Body of pancreas (tissue), 4 donors: ENCODE results near the gene AGMAT. TPM values are rescaled to one million over a fixed set of nuclear protein-coding genes. Genes with fewer than 3 reads are reported as not detected.

Experiments
- ATAC-seq: fragments of 150-250 bp; one replicate; pipeline ENCODE4 v1.9.1; 2016
- DNase-seq, 4 donors: peaks; one replicate each; pipeline ENCODE4 v3.0.0-alpha.2; 2019
- H3K27ac ChIP-seq, 4 donors: fragments of 200-600 bp; sonication (generic); 1 replicate in 3 of 4; 2 replicates in 1 of 4; pipeline versions ENCODE4 v1.5.1 to v1.6.1; 2016 to 2019; ENCODE audit warnings: mild to moderate bottlenecking in 1 of 4, mixed read lengths in 1 of 4, moderate library complexity in 1 of 4
- H3K27me3 ChIP-seq, 2 donors: fragments of 200-600 bp; sonication (generic); one replicate each; pipeline ENCODE4 v1.6.0; 2016; ENCODE audit warnings: mild to moderate bottlenecking in 1 of 2
- H3K36me3 ChIP-seq, 2 donors: fragments of 200-600 bp; sonication (generic); replicated peaks in 1 of 2; 2 replicates each; pipeline ENCODE4 v1.5.1; 2016; ENCODE audit warnings: low read depth in 2 of 2; ENCODE audit not compliant: insufficient read depth in 1 of 2
- H3K4me1 ChIP-seq: fragments of 200-600 bp; sonication (generic); one replicate; pipeline ENCODE4 v1.6.0; 2016
- H3K4me3 ChIP-seq, 2 donors: fragments of 200-600 bp; sonication (generic); 1 replicate in 1 of 2; 2 replicates in 1 of 2; pipeline ENCODE4 v1.5.1; 2016 to 2019
- H3K9me3 ChIP-seq, 3 donors: fragments of 200-600 bp; sonication (generic); 1 replicate in 2 of 3; 2 replicates in 1 of 3; pipeline ENCODE4 v1.5.1; 2016
- POLR2A ChIP-seq, 3 donors: fragments of 450-650 bp; IDR thresholded peaks; one replicate each; pipeline ENCODE4 v1.6.1; 2016; ENCODE audit warnings: antibody characterized with exemption in 3 of 3, mild to moderate bottlenecking in 2 of 3
- WGBS, 2 donors: methylation state at CpG; one replicate each; pipeline ENCODE4 v1.1.5; 2017; 5-methylcytosine and 5-hydroxymethylcytosine counted together
- intact Hi-C: fragments of 100-400 bp; cut with DNase I; formaldehyde crosslinking; loops from one replicate; pipeline ENCODE4 v1.15.1; 2023
- total RNA-seq, 2 donors: library from RNA; depleted of rRNA; stranded (reverse); fragments of >200 nt; gene quantifications; one replicate each; pipeline ENCODE4 v1.1.0, GENCODE V29; 2016
- TF ChIP-seq, protein P1 (sequence below), 7 experiments: fragments of 450-650 bp in 4 of 7; fragments of 200-600 bp in 3 of 7; sonication (generic) in 3 of 7; IDR thresholded peaks; one replicate each; pipeline ENCODE4 v1.5.1; 2016 to 2019; ENCODE audit warnings: antibody characterized with exemption in 7 of 7

Gene AGMAT
- total RNA-seq, 2 donors from 2014 or later = 0.33 to 0.52 TPM

DNA sequence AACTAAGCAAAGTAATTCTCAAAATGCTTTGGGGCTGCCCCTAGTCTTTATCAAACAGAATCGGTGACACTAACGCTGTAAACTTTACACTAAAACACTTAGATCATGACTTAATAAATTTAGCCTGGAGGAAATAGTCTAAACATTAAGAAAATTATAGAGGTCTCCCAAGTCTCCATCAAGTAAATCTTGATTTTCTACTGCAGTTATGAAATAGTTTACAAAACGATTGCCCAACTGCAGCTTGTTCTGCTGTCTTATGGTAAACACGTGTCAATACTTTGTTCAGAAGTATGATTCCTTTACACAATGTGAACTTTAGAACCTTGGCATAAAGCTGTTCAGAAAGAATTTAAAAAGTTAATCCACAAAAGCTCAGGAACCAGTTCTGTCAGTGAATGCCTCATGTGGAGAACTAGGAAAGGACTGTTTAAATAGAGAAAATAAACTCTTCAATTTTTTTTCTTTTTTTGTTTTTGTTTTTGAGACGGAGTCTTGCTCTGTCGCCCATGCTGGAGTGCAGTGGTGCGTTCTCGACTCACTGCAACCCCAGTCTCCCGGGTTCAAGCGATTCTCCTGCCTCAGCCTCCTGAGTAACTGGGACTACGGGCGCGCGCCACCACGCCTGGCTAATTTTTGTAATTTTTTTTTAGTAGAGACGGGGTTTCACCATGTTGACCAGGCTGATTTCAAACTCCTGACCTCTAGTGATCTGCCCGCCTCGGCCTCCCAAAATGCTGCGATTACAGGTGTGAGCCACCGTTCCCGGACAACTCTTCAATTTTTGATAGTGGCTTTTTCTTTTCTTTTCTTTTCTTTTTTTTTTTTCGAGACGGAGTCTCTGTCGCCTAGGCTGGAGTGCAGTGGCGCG is 34.0 kb upstream of the AGMAT start:
- peak overlapping the region; percentile 94 to 100 (median 97) for H3K27ac ChIP-seq
- peaks cover 57% of the 10 kb centered on the region for H3K4me1 ChIP-seq
- DNase-seq (peak in 3 of 4 donors; percentile 35 to 69 (median 56)), ATAC-seq (peak; percentile 32)
- intact Hi-C loops = no loop called here
- H3K27me3 ChIP-seq = no peaks in the 10 kb centered on the region
- TF ChIP-seq, protein P1, sequence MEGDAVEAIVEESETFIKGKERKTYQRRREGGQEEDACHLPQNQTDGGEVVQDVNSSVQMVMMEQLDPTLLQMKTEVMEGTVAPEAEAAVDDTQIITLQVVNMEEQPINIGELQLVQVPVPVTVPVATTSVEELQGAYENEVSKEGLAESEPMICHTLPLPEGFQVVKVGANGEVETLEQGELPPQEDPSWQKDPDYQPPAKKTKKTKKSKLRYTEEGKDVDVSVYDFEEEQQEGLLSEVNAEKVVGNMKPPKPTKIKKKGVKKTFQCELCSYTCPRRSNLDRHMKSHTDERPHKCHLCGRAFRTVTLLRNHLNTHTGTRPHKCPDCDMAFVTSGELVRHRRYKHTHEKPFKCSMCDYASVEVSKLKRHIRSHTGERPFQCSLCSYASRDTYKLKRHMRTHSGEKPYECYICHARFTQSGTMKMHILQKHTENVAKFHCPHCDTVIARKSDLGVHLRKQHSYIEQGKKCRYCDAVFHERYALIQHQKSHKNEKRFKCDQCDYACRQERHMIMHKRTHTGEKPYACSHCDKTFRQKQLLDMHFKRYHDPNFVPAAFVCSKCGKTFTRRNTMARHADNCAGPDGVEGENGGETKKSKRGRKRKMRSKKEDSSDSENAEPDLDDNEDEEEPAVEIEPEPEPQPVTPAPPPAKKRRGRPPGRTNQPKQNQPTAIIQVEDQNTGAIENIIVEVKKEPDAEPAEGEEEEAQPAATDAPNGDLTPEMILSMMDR (IDR thresholded peaks at IDR 0.05) = peak in 4 of 7 experiments; percentile 34 to 46 (median 35)
- TF ChIP-seq POLR2A (IDR thresholded peaks at IDR 0.05) = peak in 1 of 3 donors; percentile 10
- H3K9me3 ChIP-seq = no peaks in the 10 kb centered on the region
- 61 to 63% methylated on average over 25 to 26 of the region's 26 CpGs for WGBS, 2 donors
- no peaks in the 10 kb centered on the region for H3K36me3 ChIP-seq
- no peak overlapping the region for H3K4me3 ChIP-seq

DNA sequence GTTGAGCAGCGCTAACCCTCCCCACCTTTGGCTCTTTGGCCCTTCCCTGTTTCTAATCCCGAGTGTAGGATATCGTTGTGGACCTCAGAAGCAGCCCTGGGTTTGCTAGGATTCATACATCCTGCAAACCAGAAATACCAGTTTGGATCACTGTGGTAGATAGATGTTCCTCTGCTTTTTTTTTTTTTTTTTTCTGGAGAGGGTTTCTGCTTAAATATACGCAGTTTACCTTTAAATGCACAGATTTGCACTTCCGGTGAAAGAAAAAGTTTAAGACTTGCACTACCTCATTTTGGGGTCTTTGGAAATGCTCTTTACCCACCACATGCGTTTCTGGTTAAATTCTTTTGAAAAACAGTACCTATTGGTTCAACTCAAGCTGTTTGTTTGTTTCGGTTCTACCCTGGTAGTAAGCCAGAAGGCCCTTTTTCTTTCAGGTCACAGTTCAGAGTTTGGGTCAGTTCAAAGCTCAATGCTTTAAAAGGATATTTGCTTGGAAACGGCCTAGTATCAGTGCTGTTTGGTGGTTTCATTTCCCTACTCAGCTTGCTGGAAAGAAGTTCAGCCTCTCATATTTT is 33.3 kb upstream of the AGMAT start:
- H3K9me3 ChIP-seq = no peaks in the 10 kb centered on the region
- DNase-seq (peak in 1 of 4 donors; percentile 39), ATAC-seq (peak; percentile 13)
- peak overlapping the region; percentile 64 to 80 for H3K4me3 ChIP-seq
- peak overlapping the region; percentile 94 to 100 (median 97) for H3K27ac ChIP-seq
- H3K27me3 ChIP-seq = no peaks in the 10 kb centered on the region
- peaks cover 56% of the 10 kb centered on the region for H3K4me1 ChIP-seq
- intact Hi-C loops = no loop called here
- no peaks in the 10 kb centered on the region for H3K36me3 ChIP-seq
- no peak for TF ChIP-seq POLR2A (IDR thresholded peaks at IDR 0.05)
- TF ChIP-seq, protein P1 (IDR thresholded peaks at IDR 0.05) = no peak
- 0 to 1% methylated on average over 8 of the region's 8 CpGs for WGBS, 2 donors

DNA sequence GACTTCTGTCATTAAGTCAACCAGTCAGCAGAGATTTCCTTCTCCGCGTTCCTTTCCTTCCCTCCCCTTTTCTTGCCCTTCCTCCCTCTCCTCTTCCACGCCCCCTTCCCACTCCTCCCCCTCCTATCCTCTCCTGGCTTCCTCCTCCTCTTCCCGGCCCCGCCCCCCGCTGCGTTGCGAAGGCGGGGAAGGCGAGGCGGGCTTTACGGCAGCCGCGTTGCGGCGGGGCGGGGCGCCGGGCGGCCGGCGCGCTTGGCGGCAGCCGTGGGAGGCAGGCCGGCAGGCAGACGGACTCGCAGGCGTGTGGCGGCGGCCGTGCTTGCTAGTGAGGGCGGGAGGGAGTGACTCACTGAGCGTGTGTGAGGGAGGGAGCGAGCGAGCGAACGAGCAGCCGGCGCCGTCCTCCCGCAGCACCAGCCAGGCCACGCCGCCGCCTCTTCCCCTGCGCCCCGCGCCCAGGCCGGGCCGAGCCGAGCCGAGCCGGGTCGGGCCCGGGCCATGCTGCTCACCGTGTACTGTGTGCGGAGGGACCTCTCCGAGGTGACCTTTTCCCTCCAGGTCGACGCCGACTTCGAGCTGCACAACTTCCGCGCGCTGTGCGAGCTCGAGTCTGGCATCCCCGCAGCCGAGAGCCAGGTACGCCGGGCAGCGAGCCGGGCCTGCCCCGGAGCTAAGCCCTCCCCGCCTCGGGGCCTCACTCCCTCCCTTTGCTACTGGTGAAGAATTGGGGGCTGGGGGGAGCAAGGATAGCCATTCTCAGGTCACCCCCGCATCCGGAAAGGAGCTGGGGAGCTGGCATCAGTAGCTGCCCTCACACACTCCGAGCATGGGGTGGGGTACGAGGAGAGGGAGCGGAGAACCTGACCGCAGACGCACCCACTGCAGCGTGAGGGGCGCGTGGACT is 32.6 kb upstream of the AGMAT start, which contains the start of gene DDI2:
Gene DDI2, plus strand, starts transcription at position 286 of the 904 bp plus-strand sequence. Its CDS starts 213 bp downstream, at position 499.
- no peaks in the 10 kb centered on the region for H3K9me3 ChIP-seq
- peak within 1 kb of the TSS; percentile 64 to 80 for H3K4me3 ChIP-seq
- intact Hi-C loops = no loop called here
- H3K4me1 ChIP-seq = peaks cover 49% of the 10 kb centered on the region
- 0 to 1% methylated on average over 26 to 83 of the region's 86 CpGs for WGBS, 2 donors
- peak; percentile 92 for ATAC-seq
- H3K36me3 ChIP-seq = no peaks in the 10 kb centered on the region
- peak; percentile 97 to 98 (median 97) for DNase-seq
- no peaks in the 10 kb centered on the region for H3K27me3 ChIP-seq
- TF ChIP-seq, protein P1 (IDR thresholded peaks at IDR 0.05) = no peak
- peak; percentile 78 to 98 (median 88) for TF ChIP-seq POLR2A (IDR thresholded peaks at IDR 0.05)
- H3K27ac ChIP-seq = peak within 1 kb of the TSS; percentile 94 to 100 (median 97)

DNA sequence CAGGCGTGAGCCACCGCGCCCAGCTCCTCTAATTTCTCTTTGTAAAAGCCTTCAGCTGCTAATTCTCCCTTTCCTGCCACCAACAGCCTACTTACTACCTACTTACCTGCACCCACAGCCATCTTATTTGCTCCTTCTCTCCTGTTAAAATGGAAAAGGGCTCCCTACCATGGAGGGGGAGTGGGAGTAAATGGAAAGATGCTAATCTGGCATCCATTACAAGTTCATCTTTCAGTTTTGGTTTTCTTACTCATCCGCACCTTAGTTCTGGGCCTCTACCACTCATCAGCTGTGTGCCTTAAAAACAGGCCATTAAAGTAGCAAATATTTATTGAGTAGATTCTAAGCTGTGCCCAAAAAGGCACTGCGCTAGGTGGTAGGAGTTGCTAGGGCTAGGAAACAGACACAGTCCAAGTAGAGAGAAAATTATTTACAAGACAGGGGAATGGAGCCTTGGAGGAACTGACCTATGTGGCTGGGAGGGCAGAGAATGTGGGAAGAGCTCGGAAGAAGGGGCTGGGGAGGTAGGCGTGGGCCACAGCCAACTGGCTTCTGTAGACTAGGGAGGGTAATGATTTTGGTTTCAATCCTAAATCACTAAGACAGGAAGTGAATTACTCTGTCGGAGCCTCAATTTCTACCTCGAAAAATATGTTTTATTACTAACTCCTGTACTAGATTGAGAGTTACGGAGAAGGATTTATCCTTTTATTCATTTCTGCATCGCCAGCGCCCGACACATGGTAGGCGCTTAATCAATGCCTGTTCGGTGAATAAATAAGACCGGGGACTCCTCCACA is 31.7 kb upstream of the AGMAT start:
- ATAC-seq = no peak
- peaks cover 41% of the 10 kb centered on the region for H3K4me1 ChIP-seq
- H3K27me3 ChIP-seq = no peaks in the 10 kb centered on the region
- no peaks in the 10 kb centered on the region for H3K36me3 ChIP-seq
- 32 to 33% methylated on average over 16 of the region's 16 CpGs for WGBS, 2 donors
- intact Hi-C loops = no loop called here
- no peak overlapping the region for H3K4me3 ChIP-seq
- no peak for DNase-seq
- H3K27ac ChIP-seq = peak overlapping the region; percentile 18 to 100 (median 96)
- TF ChIP-seq, protein P1 (IDR thresholded peaks at IDR 0.05) = no peak
- TF ChIP-seq POLR2A (IDR thresholded peaks at IDR 0.05) = no peak
- no peaks in the 10 kb centered on the region for H3K9me3 ChIP-seq
